Lung (tissue), 12 donors: ENCODE results near the gene BCL2L14. TPM values are rescaled to one million over a fixed set of nuclear protein-coding genes. Genes with fewer than 3 reads are reported as not detected.

Source experiments
- ATAC-seq: fragments of 200-7000 bp; cut with Tn5 transposase; one replicate; pipeline ENCODE4 v1.9.1; 2020; ENCODE audit warnings: moderate number of reproducible peaks; ENCODE audit not compliant: insufficient read depth, low FRiP score
- DNase-seq, 3 donors: peaks; one replicate each; pipeline ENCODE4 v3.0.0-alpha.2; 2013 to 2017
- H3K27ac ChIP-seq, 2 donors: one replicate each; pipeline ENCODE4 v1.5.1; 2013; ENCODE audit warnings: mild to moderate bottlenecking in 2 of 2, moderate library complexity in 2 of 2, control low read depth in 1 of 2, inconsistent platforms in 1 of 2, low read depth in 1 of 2, low read length in 1 of 2
- H3K27me3 ChIP-seq, 3 donors: one replicate each; pipeline ENCODE4 v1.5.1; 2013; ENCODE audit warnings: low read length in 2 of 3; ENCODE audit not compliant: control insufficient read depth in 3 of 3, insufficient read depth in 3 of 3
- H3K36me3 ChIP-seq, 4 donors: one replicate each; pipeline ENCODE4 v1.5.1; 2013; ENCODE audit warnings: low read length in 4 of 4, mild to moderate bottlenecking in 1 of 4, moderate library complexity in 1 of 4; ENCODE audit not compliant: control insufficient read depth in 4 of 4, insufficient read depth in 4 of 4
- H3K4me1 ChIP-seq, 5 donors: one replicate each; pipeline ENCODE4 v1.5.1; 2013; ENCODE audit warnings: low read length in 5 of 5, mild to moderate bottlenecking in 2 of 5, moderate library complexity in 1 of 5; ENCODE audit not compliant: control insufficient read depth in 5 of 5, insufficient read depth in 5 of 5
- H3K4me3 ChIP-seq: one replicate; pipeline ENCODE4 v1.5.1; 2013; ENCODE audit warnings: mild to moderate bottlenecking, control low read depth, moderate library complexity
- H3K9ac ChIP-seq, 2 donors: one replicate each; pipeline ENCODE4 v1.5.1; 2013; ENCODE audit warnings: low read length in 2 of 2, control low read depth in 1 of 2; ENCODE audit not compliant: insufficient read depth in 1 of 2
- H3K9me3 ChIP-seq, 4 donors: one replicate each; pipeline ENCODE4 v1.5.1; 2013; ENCODE audit warnings: low read length in 3 of 4, mild to moderate bottlenecking in 1 of 4, moderate library complexity in 1 of 4; ENCODE audit not compliant: control insufficient read depth in 4 of 4, insufficient read depth in 3 of 4
- WGBS, 2 donors: extraction: QIAGEN DNeasy Blood & Tissue Kit; methylation state at CpG; one replicate each; pipeline ENCODE4 v1.1.7; 2013; 5-methylcytosine and 5-hydroxymethylcytosine counted together
- polyA plus RNA-seq, 2 donors: library from polyadenylated mRNA; stranded (reverse); fragments of 200-250 nt; gene quantifications; one replicate each; pipeline ENCODE4 v1.2.1, GENCODE V29; 2013
- total RNA-seq, 2 donors: library from RNA; depleted of rRNA in 1 of 2; stranded (reverse); fragments of >200 nt in 1 of 2; gene quantifications; one replicate each; pipeline ENCODE4 v1.2.1, GENCODE V29; 2014 to 2021
- TF ChIP-seq, protein P1 (sequence below): IDR thresholded peaks from 2 replicates; pipeline ENCODE4 v1.5.1; 2012; ENCODE audit warnings: mild to moderate bottlenecking; ENCODE audit errors: control extremely low read depth, extremely low read depth
- donor health status: control.
- donor health status: control.
- donor health status: Bipolar disorder and iron deficiency.
- donor health status: healthy.
- donor health status: DM: yes; HTN: yes; CAD: no.

BCL2L14 gene
- total and polyA plus RNA-seq, 4 donors, result 0.33 to 1.8 (median 0.98) TPM

DNA sequence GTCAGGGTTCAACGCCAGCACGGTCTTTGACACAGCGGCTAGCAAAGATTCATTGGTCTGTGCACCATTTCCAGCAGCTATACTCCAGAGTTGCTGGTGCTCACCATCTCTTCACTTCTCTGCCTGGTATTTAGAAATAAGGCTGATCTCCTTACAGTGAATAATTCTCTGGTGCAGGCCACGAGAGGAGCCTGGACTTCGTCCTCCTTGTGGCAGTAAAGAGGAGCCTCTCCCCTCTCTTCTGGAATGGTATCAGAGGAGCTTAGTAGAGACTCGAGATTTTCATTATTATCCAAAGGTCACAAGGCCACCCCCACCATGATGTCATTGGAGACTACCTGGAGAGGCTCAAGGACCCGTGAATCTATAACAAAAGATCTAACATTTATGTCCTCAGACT lies 30.8 kb upstream of the BCL2L14 start:
- TF ChIP-seq, protein P1, sequence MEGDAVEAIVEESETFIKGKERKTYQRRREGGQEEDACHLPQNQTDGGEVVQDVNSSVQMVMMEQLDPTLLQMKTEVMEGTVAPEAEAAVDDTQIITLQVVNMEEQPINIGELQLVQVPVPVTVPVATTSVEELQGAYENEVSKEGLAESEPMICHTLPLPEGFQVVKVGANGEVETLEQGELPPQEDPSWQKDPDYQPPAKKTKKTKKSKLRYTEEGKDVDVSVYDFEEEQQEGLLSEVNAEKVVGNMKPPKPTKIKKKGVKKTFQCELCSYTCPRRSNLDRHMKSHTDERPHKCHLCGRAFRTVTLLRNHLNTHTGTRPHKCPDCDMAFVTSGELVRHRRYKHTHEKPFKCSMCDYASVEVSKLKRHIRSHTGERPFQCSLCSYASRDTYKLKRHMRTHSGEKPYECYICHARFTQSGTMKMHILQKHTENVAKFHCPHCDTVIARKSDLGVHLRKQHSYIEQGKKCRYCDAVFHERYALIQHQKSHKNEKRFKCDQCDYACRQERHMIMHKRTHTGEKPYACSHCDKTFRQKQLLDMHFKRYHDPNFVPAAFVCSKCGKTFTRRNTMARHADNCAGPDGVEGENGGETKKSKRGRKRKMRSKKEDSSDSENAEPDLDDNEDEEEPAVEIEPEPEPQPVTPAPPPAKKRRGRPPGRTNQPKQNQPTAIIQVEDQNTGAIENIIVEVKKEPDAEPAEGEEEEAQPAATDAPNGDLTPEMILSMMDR, result no peak
- Histone ChIP-seq H3K9me3 (no peaks in the 10 kb centered on the region), H3K27ac (no peak overlapping the region), H3K36me3 (no peaks in the 10 kb centered on the region), H3K4me1 (no peaks in the 10 kb centered on the region), H3K27me3 (no peaks in the 10 kb centered on the region), H3K4me3 (no peak overlapping the region), H3K9ac (no peak overlapping the region)
- ATAC-seq (no peak), DNase-seq (no peak)
- 87 to 92% methylated on average over 7 of the region's 7 CpGs for WGBS, 2 donors

DNA sequence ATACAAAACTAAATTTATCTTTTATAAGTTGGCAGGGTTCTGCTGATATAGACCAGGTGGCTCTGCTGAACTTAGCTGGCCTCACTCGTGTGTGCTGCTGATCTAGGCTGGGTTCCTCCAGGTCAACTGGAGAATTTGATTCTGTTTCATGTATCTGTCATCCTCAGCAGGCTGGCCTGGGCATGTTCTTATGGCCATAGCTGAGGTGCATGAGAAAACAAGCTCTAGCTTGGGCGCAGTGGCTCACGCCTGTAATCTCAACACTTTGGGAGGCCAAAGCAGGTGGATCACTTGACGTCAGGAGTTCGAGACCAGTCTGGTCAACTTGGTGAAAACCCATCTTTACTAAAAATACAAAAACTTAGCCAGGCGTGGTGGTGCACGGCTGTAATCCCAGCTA lies 24.3 kb upstream of the BCL2L14 start:
- no peak for DNase-seq
- H3K4me1 ChIP-seq, result no peaks in the 10 kb centered on the region
- TF ChIP-seq, protein P1, result no peak
- no peak overlapping the region for H3K4me3 ChIP-seq
- no peak overlapping the region for H3K9ac ChIP-seq
- H3K27me3 ChIP-seq, result no peaks in the 10 kb centered on the region
- H3K9me3 ChIP-seq, result no peaks in the 10 kb centered on the region
- no peak overlapping the region for H3K27ac ChIP-seq
- H3K36me3 ChIP-seq, result no peaks in the 10 kb centered on the region
- ATAC-seq, result no peak
- 94% methylated on average over 7 of the region's 7 CpGs for WGBS, 2 donors

DNA sequence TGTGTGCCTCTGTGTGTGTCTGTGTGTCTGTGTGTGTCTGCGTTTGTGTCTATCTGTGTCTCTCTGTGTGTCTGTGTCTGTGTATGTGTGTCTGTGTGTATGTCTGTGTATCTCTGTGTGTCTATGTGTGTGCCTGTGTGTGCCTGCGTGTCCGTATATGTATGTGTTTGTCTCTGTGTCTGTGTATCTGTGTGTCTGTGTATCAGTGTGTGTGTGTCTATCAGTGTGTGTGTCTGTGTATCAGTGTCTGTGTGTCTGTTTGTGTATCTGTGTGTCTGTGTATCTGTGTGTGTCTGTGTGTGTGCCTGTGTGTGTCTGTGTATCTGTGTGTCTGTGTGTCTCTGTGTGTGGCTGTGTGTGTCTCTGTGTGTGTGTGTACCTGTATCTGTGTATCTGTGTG lies 23.1 kb upstream of the BCL2L14 start:
- H3K27ac ChIP-seq, result no peak overlapping the region
- TF ChIP-seq, protein P1, result no peak
- H3K4me3 ChIP-seq, result no peak overlapping the region
- H3K9me3 ChIP-seq, result peaks cover 0 to 3% (median 0%) of the 10 kb centered on the region in 4 donors
- DNase-seq (no peak), ATAC-seq (no peak)
- H3K4me1 ChIP-seq, result no peaks in the 10 kb centered on the region
- H3K27me3 ChIP-seq, result no peaks in the 10 kb centered on the region
- H3K36me3 ChIP-seq, result no peaks in the 10 kb centered on the region
- 88 to 95% methylated on average over 3 of the region's 3 CpGs for WGBS, 2 donors
- H3K9ac ChIP-seq, result no peak overlapping the region

DNA sequence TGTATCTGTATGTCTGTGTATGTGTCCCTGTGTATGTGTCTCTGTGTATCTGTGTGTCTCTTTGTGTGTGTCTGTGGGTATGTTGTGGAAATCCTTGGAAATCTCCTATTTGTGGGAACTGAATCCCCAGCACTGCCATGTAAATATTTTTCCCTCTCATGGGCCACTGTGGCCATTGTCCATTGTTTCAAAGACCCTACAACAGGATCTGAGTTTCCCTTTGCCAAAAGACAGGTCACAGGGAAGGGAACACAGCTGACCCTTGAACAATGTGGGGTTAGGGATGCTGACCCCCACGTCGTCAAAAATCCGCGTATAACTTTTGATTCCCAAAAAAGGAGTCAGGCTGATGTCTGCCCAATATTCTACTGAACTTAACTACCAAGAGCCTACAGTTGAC lies 22.5 kb upstream of the BCL2L14 start:
- Histone ChIP-seq H3K9ac (no peak overlapping the region), H3K27ac (no peak overlapping the region), H3K27me3 (no peaks in the 10 kb centered on the region), H3K4me1 (no peaks in the 10 kb centered on the region), H3K4me3 (no peak overlapping the region), H3K9me3 (peaks cover 0 to 3% (median 0%) of the 10 kb centered on the region in 4 donors), H3K36me3 (no peaks in the 10 kb centered on the region)
- 75% methylated on average over 4 of the region's 4 CpGs for WGBS, 2 donors
- TF ChIP-seq, protein P1, result no peak
- ATAC-seq, result no peak
- DNase-seq, result no peak
